HepG2 (cell line): Measurements from ENCODE around the gene KCTD6. TPM values are rescaled to one million over a fixed set of nuclear protein-coding genes. Genes with fewer than 3 reads are reported as not detected.

Source experiments
- polyA plus RNA-seq, 8 experiments: library from polyadenylated mRNA; depleted of rRNA in 3 of 8; stranded (reverse) in 7 of 8; unstranded in 1 of 8; fragments of >200 nt; fragmentation: Illumina TruSeq in 4 of 8; extraction: Trizol in 4 of 8; gene quantifications; 2 replicates each; pipeline versions ENCODE4 v1.2.1 to v1.2.3, GENCODE V29; 2011 to 2016; ENCODE audit warnings: low read depth in 4 of 8, missing spikeins in 1 of 8, mixed read lengths in 1 of 8; ENCODE audit not compliant: insufficient read depth in 1 of 8
- total RNA-seq, 5 experiments: library from RNA; depleted of rRNA; stranded (reverse); fragments of >200 nt; fragmentation: Illumina TruSeq; extraction: Trizol; gene quantifications; 2 replicates each; pipeline ENCODE4 v1.2.3, GENCODE V29; 2016; ENCODE audit warnings: low read depth in 1 of 5

The KCTD6 gene
- total and polyA plus RNA-seq, 2 of the 13 experiments (the other 11 are each of a cell fraction or from before 2014, with no cell fraction given) = 13.4 to 14.2 TPM

Other genes with a start within 250 kb of the KCTD6 start
- gene RPP14, start 185.9 kb upstream of the KCTD6 start, total RNA-seq (2016; rRNA removed; fragmentation: Illumina TruSeq; extraction: Trizol) = 15.4 and 21.5 TPM in 2 replicates
- 10.5 and 16.2 TPM in 2 replicates for gene RPP14, start 185.9 kb upstream of the KCTD6 start, polyA plus RNA-seq (2011; rRNA removed)
- gene HTD2, start 185.6 kb upstream of the KCTD6 start, total RNA-seq (2016; rRNA removed; fragmentation: Illumina TruSeq; extraction: Trizol) = 13.7 and 20.1 TPM in 2 replicates
- gene HTD2, start 185.6 kb upstream of the KCTD6 start, polyA plus RNA-seq (2011; rRNA removed) = 7.8 and 8.6 TPM in 2 replicates
- 5.8 and 6.4 TPM in 2 replicates for gene PXK, start 159.2 kb upstream of the KCTD6 start, total RNA-seq (2016; rRNA removed; fragmentation: Illumina TruSeq; extraction: Trizol)
- gene PXK, start 159.2 kb upstream of the KCTD6 start, polyA plus RNA-seq (2011; rRNA removed) = 15.2 and 18.6 TPM in 2 replicates
- 153 and 229 TPM in 2 replicates for gene PDHB, start 58.3 kb upstream of the KCTD6 start, total RNA-seq (2016; rRNA removed; fragmentation: Illumina TruSeq; extraction: Trizol)
- 97.1 and 108 TPM in 2 replicates for gene PDHB, start 58.3 kb upstream of the KCTD6 start, polyA plus RNA-seq (2011; rRNA removed)
- gene ACOX2, start 45.1 kb downstream of the KCTD6 start, total RNA-seq (2016; rRNA removed; fragmentation: Illumina TruSeq; extraction: Trizol) = 41.1 and 42.6 TPM in 2 replicates
- gene ACOX2, start 45.1 kb downstream of the KCTD6 start, polyA plus RNA-seq (2011; rRNA removed) = 98.5 and 105 TPM in 2 replicates
- gene FAM107A, start 85.3 kb downstream of the KCTD6 start, total RNA-seq (2016; rRNA removed; fragmentation: Illumina TruSeq; extraction: Trizol) = not detected in 2 replicates
- not detected in 2 replicates for gene FAM107A, start 85.3 kb downstream of the KCTD6 start, polyA plus RNA-seq (2011; rRNA removed)
- not detected in 2 replicates for gene FAM3D, start 174.7 kb downstream of the KCTD6 start, total RNA-seq (2016; rRNA removed; fragmentation: Illumina TruSeq; extraction: Trizol)
- not detected in 2 replicates for gene FAM3D, start 174.7 kb downstream of the KCTD6 start, polyA plus RNA-seq (2011; rRNA removed)